ENCODE measurements around the gene SNCB. TPM values are rescaled to one million over a fixed set of nuclear protein-coding genes. Genes with fewer than 3 reads are reported as not detected.

SNCB gene
- total and polyA plus RNA-seq, 2 of the 4 experiments (the other 2 are of a cell fraction) = 0.41 TPM; not detected in 1

GRCh38 chr5:176653401-176654385, 23.4 kb upstream of the SNCB start:
- intact Hi-C loops (cut with micrococcal nuclease) (no loop called here), dilution Hi-C loops (cut with HindIII; ENCODE audit: low sequenced_read_pairs, unreplicated experiment) (no loop called here), in situ Hi-C loops (cut with MboI; ENCODE audit: low sequenced_read_pairs) (no loop called here)
- H2BK120ac ChIP-seq (ENCODE audit: low read depth, low read length) = no peak overlapping the region
- no peak overlapping the region for H4K8ac ChIP-seq (ENCODE audit: low read depth in 2 of 2, low read length in 2 of 2)
- H3K27me3 ChIP-seq (ENCODE audit: control insufficient read depth, insufficient read depth, low read length) = no peaks in the 10 kb centered on the region
- no peak overlapping the region for H3K4ac ChIP-seq (ENCODE audit: low read depth, low read length)
- no peak overlapping the region for H3K56ac ChIP-seq (ENCODE audit: extremely low read depth, insufficient read depth, low read length)
- H3K4me1 ChIP-seq (ENCODE audit: control insufficient read depth, insufficient read depth, low read length) = 0 out of 2 replicates have a peak, but pooled peaks cover 2% of the 10 kb centered on the region
- peaks cover 0 to 28% of the 10 kb centered on the region in 2 experiments for H3K79me1 ChIP-seq (ENCODE audit: low read depth in 1 of 2, low read length in 2 of 2)
- POLR2A ChIA-PET (ENCODE audit: unreplicated experiment) = no interaction called here
- H3K4me2 ChIP-seq (ENCODE audit: low read depth, low read length) = no peak overlapping the region
- peaks cover 3% of the 10 kb centered on the region; the same call in 1 of the 2 replicates for H3K9me1 ChIP-seq (ENCODE audit: insufficient read depth, low read length)
- no peak overlapping the region for H2AFZ ChIP-seq (replicated peaks; ENCODE audit: low read length, poor library complexity)
- no peak overlapping the region for H3K27ac ChIP-seq (ENCODE audit: insufficient read depth, low read length)
- H2BK5ac ChIP-seq (ENCODE audit: low read depth, low read length, poor library complexity, severe bottlenecking) = no peak overlapping the region
- H4K5ac ChIP-seq (ENCODE audit: low read depth, low read length) = no peak overlapping the region
- CTCF ChIA-PET = interaction anchor here (0.6 kb wide), 1 partner anchor 232 kb away, joined by 3 read pairs; no protein-coding TSS in a partner anchor
- no peak overlapping the region for H3K18ac ChIP-seq (ENCODE audit: low read depth, low read length)
- peaks cover 10% of the 10 kb centered on the region; the same call in 1 of the 2 replicates for H3K36me3 ChIP-seq (ENCODE audit: control insufficient read depth, insufficient read depth, low read length)
- H4K91ac ChIP-seq (ENCODE audit: insufficient read depth, low read depth, low read length) = no peak overlapping the region
- ATAC-seq (ENCODE audit: low read depth) (peak; percentile 10; the same call in 1 of the 2 replicates), DNase-seq (peak; percentile 68)
- BruUV-seq (replicated peaks) = no TSS peak
- H3K4me3 ChIP-seq (ENCODE audit: insufficient read depth, low read depth, low read length) = no peak overlapping the region
- peaks cover 37% of the 10 kb centered on the region for H4K20me1 ChIP-seq (ENCODE audit: insufficient read depth, low read length)
- H3K23ac ChIP-seq (ENCODE audit: low read depth, low read length) = no peak overlapping the region
- H3K9me3 ChIP-seq (ENCODE audit: control insufficient read depth, insufficient read depth, low read length) = no peaks in the 10 kb centered on the region
- no peak overlapping the region for H2AK9ac ChIP-seq (replicated peaks; ENCODE audit: low read depth, low read length, poor library complexity)
- WGBS, 2 experiments (ENCODE audit: extremely low coverage in 2 of 2, insufficient read length in 1 of 2) = 79% methylated on average over 12 of the region's 18 CpGs; no CpG with 5 or more reads in 1 of the 2 experiments
- H3K14ac ChIP-seq (replicated peaks; ENCODE audit: low read depth, low read length) = no peak overlapping the region
- H2BK15ac ChIP-seq (ENCODE audit: low read depth, low read length) = no peak overlapping the region
- no peak overlapping the region for H3K9ac ChIP-seq (ENCODE audit: low read depth, low read length)
- H2BK20ac ChIP-seq (ENCODE audit: low read depth, low read length) = no peak overlapping the region
- H2AK5ac ChIP-seq (ENCODE audit: low read depth, low read length) = no peak overlapping the region
- no peak for TF ChIP-seq SMC3 (IDR thresholded peaks at IDR 0.05; ENCODE audit: low read depth, low read length)
- peak; percentile 91 for TF ChIP-seq BHLHE40 (IDR thresholded peaks at IDR 0.05; ENCODE audit: low read depth, low read length)
- no peak for TF ChIP-seq MXI1 (IDR thresholded peaks at IDR 0.05; ENCODE audit: borderline replicate concordance, low read depth, low read length)
- no peak for TF ChIP-seq CTCF (conservative IDR thresholded peaks at IDR 0.05; ENCODE audit: low read depth, low read length)
- TF ChIP-seq, protein P1, sequence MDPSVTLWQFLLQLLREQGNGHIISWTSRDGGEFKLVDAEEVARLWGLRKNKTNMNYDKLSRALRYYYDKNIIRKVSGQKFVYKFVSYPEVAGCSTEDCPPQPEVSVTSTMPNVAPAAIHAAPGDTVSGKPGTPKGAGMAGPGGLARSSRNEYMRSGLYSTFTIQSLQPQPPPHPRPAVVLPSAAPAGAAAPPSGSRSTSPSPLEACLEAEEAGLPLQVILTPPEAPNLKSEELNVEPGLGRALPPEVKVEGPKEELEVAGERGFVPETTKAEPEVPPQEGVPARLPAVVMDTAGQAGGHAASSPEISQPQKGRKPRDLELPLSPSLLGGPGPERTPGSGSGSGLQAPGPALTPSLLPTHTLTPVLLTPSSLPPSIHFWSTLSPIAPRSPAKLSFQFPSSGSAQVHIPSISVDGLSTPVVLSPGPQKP (IDR thresholded peaks at IDR 0.05; ENCODE audit: borderline replicate concordance, low read depth, low read length) = no peak
- no peak for TF ChIP-seq POLR2A (IDR thresholded peaks at IDR 0.05; ENCODE audit: low read depth, low read length)
- no peak for TF ChIP-seq RFX5 (IDR thresholded peaks at IDR 0.05; ENCODE audit: low read depth, low read length)
- no peak for TF ChIP-seq NFE2L2 (IDR thresholded peaks at IDR 0.05; ENCODE audit: low read depth, low read length)
- TF ChIP-seq RAD21 (IDR thresholded peaks at IDR 0.05; ENCODE audit: low read length) = no peak
- no peak for TF ChIP-seq CEBPB (IDR thresholded peaks at IDR 0.05; ENCODE audit: low read depth, low read length)
- peak; percentile 49; the same call in 1 of the 2 replicates for TF ChIP-seq FOS (IDR thresholded peaks at IDR 0.05; ENCODE audit: low read depth, low read length)
- TF ChIP-seq RCOR1 (IDR thresholded peaks at IDR 0.05; ENCODE audit: insufficient replicate concordance, low read length) = peak; percentile 33
- TF ChIP-seq USF2 (IDR thresholded peaks at IDR 0.05; ENCODE audit: low read depth, low read length) = no peak
- TF ChIP-seq CHD1 (IDR thresholded peaks at IDR 0.05; ENCODE audit: low read depth, low read length) = no peak

All from IMR-90 (cell line).